KMS-11 (cell line): ENCODE results near the gene TRIM62.

Experiments
- H2AFZ ChIP-seq: fragments of 200-600 bp; sonication (generic); 2 replicates; pipeline ENCODE4 v1.6.1; 2016; ENCODE audit warnings: antibody characterized with exemption, mixed run types, low read depth
- H3K27ac ChIP-seq: fragments of 200-600 bp; sonication (generic); 2 replicates; pipeline ENCODE4 v1.6.1; 2016; ENCODE audit warnings: mild to moderate bottlenecking, mixed run types
- H3K27me3 ChIP-seq: fragments of 200-600 bp; sonication (generic); 2 replicates; pipeline ENCODE4 v1.6.1; 2017; ENCODE audit warnings: mild to moderate bottlenecking, low read depth, mixed run types, moderate library complexity; ENCODE audit not compliant: insufficient read depth
- H3K36me3 ChIP-seq: fragments of 200-600 bp; sonication (generic); 2 replicates; pipeline ENCODE4 v1.6.1; 2017; ENCODE audit warnings: mild to moderate bottlenecking, mixed run types; ENCODE audit not compliant: insufficient read depth
- H3K4me1 ChIP-seq: fragments of 200-600 bp; sonication (generic); 2 replicates; pipeline ENCODE4 v1.6.1; 2016; ENCODE audit warnings: mild to moderate bottlenecking, low read depth, mixed run types; ENCODE audit not compliant: poor library complexity, severe bottlenecking
- H3K4me2 ChIP-seq: fragments of 200-600 bp; sonication (generic); 2 replicates; pipeline ENCODE4 v1.7.0; 2016; ENCODE audit warnings: mild to moderate bottlenecking, mixed run types
- H3K4me3 ChIP-seq: fragments of 200-600 bp; sonication (generic); IDR thresholded peaks from 2 replicates; pipeline ENCODE4 v1.6.1; 2017; ENCODE audit warnings: low read depth, low read length, mixed read lengths; ENCODE audit not compliant: insufficient read depth
- H3K79me2 ChIP-seq: fragments of 200-600 bp; sonication (generic); 2 replicates; pipeline ENCODE4 v1.6.1; 2016; ENCODE audit warnings: low read depth, mixed run types; ENCODE audit not compliant: insufficient read depth
- H3K9ac ChIP-seq: fragments of 200-600 bp; sonication (generic); 2 replicates; pipeline ENCODE4 v1.6.1; 2016; ENCODE audit warnings: mild to moderate bottlenecking, mixed run types
- H4K20me1 ChIP-seq: fragments of 200-600 bp; sonication (generic); 2 replicates; pipeline ENCODE4 v1.6.1; 2016; ENCODE audit warnings: mild to moderate bottlenecking, mixed run types; ENCODE audit not compliant: insufficient read depth
- CTCF ChIP-seq: fragments of 200-600 bp; sonication (generic); conservative IDR thresholded peaks from 2 replicates; pipeline ENCODE4 v1.6.1; 2017; ENCODE audit warnings: low read depth, mild to moderate bottlenecking, antibody characterized with exemption, low read length, moderate library complexity, mixed read lengths

Gene TRIM62

GRCh38 chr1:33181921-33182341, at the start of gene TRIM62:
Gene TRIM62 (minus strand): TSS chr1:33182043. CDS start chr1:33181432, 611 bp downstream.
- H4K20me1 ChIP-seq, result no peaks in the 10 kb centered on the region
- peak within 1 kb of the TSS; percentile 93 for H3K4me2 ChIP-seq
- H3K4me1 ChIP-seq, result peaks cover 10% of the 10 kb centered on the region
- H3K4me3 ChIP-seq, result peak within 1 kb of the TSS; percentile 51
- H3K36me3 ChIP-seq, result no peaks in the 10 kb centered on the region
- no peak within 1 kb of the TSS for H3K27ac ChIP-seq
- peak within 1 kb of the TSS; percentile 18; the same call in 1 of the 2 replicates for H3K9ac ChIP-seq
- H3K27me3 ChIP-seq, result no peaks in the 10 kb centered on the region
- peak within 1 kb of the TSS; percentile 88 for H2AFZ ChIP-seq
- no peaks in the 10 kb centered on the region for H3K79me2 ChIP-seq
- no peak for TF ChIP-seq CTCF

- Histone ChIP-seq H3K4me3 (no peak overlapping the region), H3K36me3 (no peaks in the 10 kb centered on the region), H2AFZ (no peak overlapping the region), H3K27me3 (no peaks in the 10 kb centered on the region), H3K27ac (no peak overlapping the region), H3K4me1 (no peaks in the 10 kb centered on the region), H3K79me2 (no peaks in the 10 kb centered on the region), H4K20me1 (no peaks in the 10 kb centered on the region), H3K9ac (no peak overlapping the region), H3K4me2 (no peak overlapping the region)
- TF ChIP-seq CTCF, result no peak
These were observed 49.3 kb upstream of the TRIM62 start for GRCh38 chr1:33231166-33231565.

- TF ChIP-seq CTCF, result no peak
- no peaks in the 10 kb centered on the region for H3K4me1 ChIP-seq
- H3K27me3 ChIP-seq, result no peaks in the 10 kb centered on the region
- no peaks in the 10 kb centered on the region for H3K36me3 ChIP-seq
- H3K9ac ChIP-seq, result no peak overlapping the region
- H3K4me2 ChIP-seq, result no peak overlapping the region
- H3K4me3 ChIP-seq, result no peak overlapping the region
- H3K79me2 ChIP-seq, result no peaks in the 10 kb centered on the region
- H2AFZ ChIP-seq, result no peak overlapping the region
- H4K20me1 ChIP-seq, result no peaks in the 10 kb centered on the region
- no peak overlapping the region for H3K27ac ChIP-seq
These were observed 47.2 kb upstream of the TRIM62 start for GRCh38 chr1:33228935-33229487.

GRCh38 chr1:33225586-33225985, 43.7 kb upstream of the TRIM62 start:
- H3K4me1 ChIP-seq, result no peaks in the 10 kb centered on the region
- no peak for TF ChIP-seq CTCF

More at GRCh38 chr1:33225586-33225985, 43.7 kb upstream of the TRIM62 start:
- Histone ChIP-seq H3K27me3 (no peaks in the 10 kb centered on the region), H3K4me3 (no peak overlapping the region), H4K20me1 (no peaks in the 10 kb centered on the region), H3K36me3 (no peaks in the 10 kb centered on the region), H3K4me2 (no peak overlapping the region), H2AFZ (no peak overlapping the region), H3K79me2 (no peaks in the 10 kb centered on the region), H3K9ac (no peak overlapping the region), H3K27ac (no peak overlapping the region)
